OCI-LY7 (cell line): ENCODE data around the gene ARL13B. TPM values are rescaled to one million over a fixed set of nuclear protein-coding genes. Genes with fewer than 3 reads are reported as not detected.

Experiments
- BruUV-seq: library from RNA; stranded (reverse); fragments of 400-500 nt; replicated peaks from 2 replicates; lab custom pipeline; 2021; lab: Mats Ljungman, UMichigan
- CTCF ChIA-PET: fragments of 300-600 bp; sonication (Branson Sonifier 250); formaldehyde crosslinking; loops from one replicate; lab custom pipeline; 2022; ENCODE audit warnings: antibody characterized with exemption; ENCODE audit not compliant: unreplicated experiment; lab: Charles Lee
- POLR2A ChIA-PET: fragments of 300-600 bp; sonication (Branson Sonifier 250); formaldehyde crosslinking; loops from one replicate; lab custom pipeline; 2022; ENCODE audit warnings: antibody characterized with exemption; lab: Charles Lee
- DNase-seq: peaks from one replicate; pipeline ENCODE4 v3.0.0-alpha.2; 2015; ENCODE audit warnings: low spot score
- H2AFZ ChIP-seq: fragments of 200-600 bp; sonication (generic), shearing (Covaris generic); 2 replicates; pipeline ENCODE4 v1.6.1; 2014; ENCODE audit warnings: mild to moderate bottlenecking, antibody characterized with exemption, low read length, moderate library complexity
- H3K27ac ChIP-seq: fragments of 200-600 bp; sonication (generic); 2 replicates; pipeline ENCODE4 v1.5.1; 2014; ENCODE audit warnings: mixed run types, low read depth, mild to moderate bottlenecking, moderate library complexity, low read length, inconsistent platforms; ENCODE audit not compliant: poor library complexity, severe bottlenecking
- H3K36me3 ChIP-seq: fragments of 200-600 bp; sonication (generic); 2 replicates; pipeline ENCODE4 v1.6.1; 2014; ENCODE audit warnings: mild to moderate bottlenecking, antibody characterized with exemption, low read length, moderate library complexity, mixed read lengths; ENCODE audit not compliant: insufficient read depth
- H3K4me1 ChIP-seq: fragments of 200-600 bp; sonication (generic); 2 replicates; pipeline ENCODE4 v1.5.1; 2014; ENCODE audit warnings: mild to moderate bottlenecking, low read length; ENCODE audit not compliant: insufficient read depth, poor library complexity, severe bottlenecking
- H3K4me2 ChIP-seq: fragments of 200-600 bp; sonication (generic); 2 replicates; pipeline ENCODE4 v1.6.1; 2014; ENCODE audit warnings: mild to moderate bottlenecking, low read length
- H3K4me3 ChIP-seq: fragments of 200-600 bp; sonication (generic); 2 replicates; pipeline ENCODE4 v1.5.1; 2014; ENCODE audit warnings: mild to moderate bottlenecking, low read depth, low read length; ENCODE audit not compliant: poor library complexity, severe bottlenecking
- H3K79me2 ChIP-seq: fragments of 200-600 bp; sonication (generic); 2 replicates; pipeline ENCODE4 v1.6.1; 2016; ENCODE audit warnings: low read depth, mild to moderate bottlenecking, low read length, moderate library complexity, mixed read lengths; ENCODE audit not compliant: insufficient read depth
- H3K9me2 ChIP-seq: fragments of 200-600 bp; sonication (generic); 2 replicates; pipeline ENCODE4 v1.6.1; 2016; ENCODE audit warnings: mild to moderate bottlenecking, low read length, mixed read lengths; ENCODE audit not compliant: insufficient read depth
- H3K9me3 ChIP-seq: fragments of 200-600 bp; sonication (generic); 2 replicates; pipeline ENCODE4 v1.6.1; 2014; ENCODE audit warnings: mild to moderate bottlenecking, mixed run types, low read length, mixed read lengths
- H4K20me1 ChIP-seq: fragments of 200-600 bp; sonication (generic); 2 replicates; pipeline ENCODE4 v1.6.1; 2014; ENCODE audit warnings: mild to moderate bottlenecking, antibody characterized with exemption, low read length, moderate library complexity, mixed read lengths; ENCODE audit not compliant: insufficient read depth
- CTCF ChIP-seq: fragments of 200-600 bp; sonication (generic); conservative IDR thresholded peaks from 2 replicates; pipeline ENCODE4 v1.5.1; 2014; ENCODE audit warnings: mild to moderate bottlenecking, antibody characterized with exemption, low read length, moderate library complexity, mixed read lengths
- EZH2phosphoT487 ChIP-seq: fragments of 200-600 bp; sonication (generic); IDR thresholded peaks from 2 replicates; pipeline ENCODE4 v1.6.1; 2018; ENCODE audit warnings: low read depth, borderline replicate concordance, mild to moderate bottlenecking, mixed run types, antibody characterized with exemption, low read length, moderate library complexity, mixed read lengths
- intact Hi-C: fragments of 100-400 bp; cut with micrococcal nuclease; formaldehyde crosslinking; loops from one replicate; pipeline ENCODE4 v1.10.0; 2022; ENCODE audit not compliant: unreplicated experiment
- total RNA-seq, 2 experiments: library from RNA; depleted of rRNA in 1 of 2; stranded (reverse); fragments of >200 nt in 1 of 2; shearing (Covaris generic) in 1 of 2; gene quantifications; 2 replicates each; pipeline ENCODE4 v1.2.3, GENCODE V29; 2014 to 2022

Gene ARL13B
- total RNA-seq, 2 experiments from 2014 or later: 5.4 to 12.0 TPM

GRCh38 chr3:93969443-93969842 is 10.5 kb upstream of the ARL13B start:
- no peaks in the 10 kb centered on the region for H3K9me2 ChIP-seq
- ChIA-PET POLR2A (no interaction called here), CTCF (interaction anchor here (1.1 kb wide), 1 partner anchor 12 kb away, joined by 4 read pairs; no protein-coding TSS in a partner anchor)
- no peak overlapping the region for H3K27ac ChIP-seq
- no peaks in the 10 kb centered on the region for H3K9me3 ChIP-seq
- no peaks in the 10 kb centered on the region for H3K79me2 ChIP-seq
- intact Hi-C loops: no loop called here
- H3K4me3 ChIP-seq: no peak overlapping the region
- no peak for TF ChIP-seq EZH2phosphoT487
- TF ChIP-seq CTCF: no peak
- H4K20me1 ChIP-seq: no peaks in the 10 kb centered on the region
- H3K36me3 ChIP-seq: no peaks in the 10 kb centered on the region
- no TSS peak for BruUV-seq
- DNase-seq: no peak
- no peak overlapping the region for H2AFZ ChIP-seq
- no peak overlapping the region for H3K4me2 ChIP-seq
- H3K4me1 ChIP-seq: peaks cover 6% of the 10 kb centered on the region

- no peak overlapping the region for H2AFZ ChIP-seq
- ChIA-PET POLR2A (interaction anchor here (1.6 kb wide), 1 partner anchor 26 kb away, joined by 3 read pairs; no protein-coding TSS in a partner anchor), CTCF (interaction anchor here (1.1 kb wide), 1 partner anchor 12 kb away, joined by 4 read pairs; no protein-coding TSS in a partner anchor)
- no peaks in the 10 kb centered on the region for H3K36me3 ChIP-seq
- peaks cover 6% of the 10 kb centered on the region for H3K4me1 ChIP-seq
- TF ChIP-seq CTCF (no peak), EZH2phosphoT487 (no peak)
- no peak overlapping the region for H3K4me2 ChIP-seq
- H4K20me1 ChIP-seq: no peaks in the 10 kb centered on the region
- H3K9me3 ChIP-seq: no peaks in the 10 kb centered on the region
- BruUV-seq: no TSS peak
- intact Hi-C loops: no loop called here
- H3K4me3 ChIP-seq: no peak overlapping the region
- no peak for DNase-seq
- H3K9me2 ChIP-seq: no peaks in the 10 kb centered on the region
- H3K79me2 ChIP-seq: no peaks in the 10 kb centered on the region
- H3K27ac ChIP-seq: no peak overlapping the region
Observed at GRCh38 chr3:93969997-93970396, 10.0 kb upstream of the ARL13B start.
